ENCODE data around the gene SUSD5.

DNA sequence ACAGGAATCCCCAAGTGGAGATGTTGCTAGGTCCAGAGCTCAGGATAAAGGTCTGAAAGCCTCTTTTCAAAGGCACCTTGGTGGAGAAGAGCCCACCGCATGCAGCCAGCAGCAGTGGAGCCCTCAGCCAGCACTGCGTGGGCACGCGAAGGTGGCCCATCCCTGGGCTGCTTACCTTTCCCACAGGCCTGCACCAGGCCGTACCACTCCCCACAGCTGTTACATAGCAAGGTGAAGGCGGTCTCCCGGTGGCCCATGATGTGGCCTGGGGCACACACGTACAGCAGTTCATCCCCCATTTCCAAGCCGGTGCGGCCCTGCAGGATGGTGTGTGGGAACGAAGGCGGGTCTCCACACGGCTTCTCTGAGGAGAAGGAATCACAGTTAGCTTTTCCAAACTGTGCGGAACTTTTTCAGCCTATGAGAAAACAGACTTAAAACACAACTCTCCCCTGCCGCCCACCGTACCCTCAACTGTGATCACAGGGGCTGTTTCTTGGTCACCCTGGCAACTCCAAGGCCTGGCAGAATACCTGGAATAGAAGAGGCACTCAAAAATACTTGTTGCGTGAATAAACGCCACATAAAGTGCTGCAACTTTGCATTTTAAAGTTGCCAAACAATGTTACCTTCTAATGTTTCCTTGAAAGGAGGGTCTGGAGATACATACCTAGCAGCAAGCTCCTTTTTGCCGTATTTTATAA lies 43.7 kb downstream of the SUSD5 start:
- TF ChIP-seq, protein P1, sequence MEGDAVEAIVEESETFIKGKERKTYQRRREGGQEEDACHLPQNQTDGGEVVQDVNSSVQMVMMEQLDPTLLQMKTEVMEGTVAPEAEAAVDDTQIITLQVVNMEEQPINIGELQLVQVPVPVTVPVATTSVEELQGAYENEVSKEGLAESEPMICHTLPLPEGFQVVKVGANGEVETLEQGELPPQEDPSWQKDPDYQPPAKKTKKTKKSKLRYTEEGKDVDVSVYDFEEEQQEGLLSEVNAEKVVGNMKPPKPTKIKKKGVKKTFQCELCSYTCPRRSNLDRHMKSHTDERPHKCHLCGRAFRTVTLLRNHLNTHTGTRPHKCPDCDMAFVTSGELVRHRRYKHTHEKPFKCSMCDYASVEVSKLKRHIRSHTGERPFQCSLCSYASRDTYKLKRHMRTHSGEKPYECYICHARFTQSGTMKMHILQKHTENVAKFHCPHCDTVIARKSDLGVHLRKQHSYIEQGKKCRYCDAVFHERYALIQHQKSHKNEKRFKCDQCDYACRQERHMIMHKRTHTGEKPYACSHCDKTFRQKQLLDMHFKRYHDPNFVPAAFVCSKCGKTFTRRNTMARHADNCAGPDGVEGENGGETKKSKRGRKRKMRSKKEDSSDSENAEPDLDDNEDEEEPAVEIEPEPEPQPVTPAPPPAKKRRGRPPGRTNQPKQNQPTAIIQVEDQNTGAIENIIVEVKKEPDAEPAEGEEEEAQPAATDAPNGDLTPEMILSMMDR (IDR thresholded peaks at IDR 0.05) = no peak
- TF ChIP-seq OVOL2 (CRISPR knock-in tag; IDR thresholded peaks at IDR 0.05; ENCODE audit: borderline replicate concordance) (no peak), SMAD3 (CRISPR knock-in tag; IDR thresholded peaks at IDR 0.05; ENCODE audit: borderline replicate concordance) (no peak), NFE2L1 (CRISPR knock-in tag; IDR thresholded peaks at IDR 0.05) (no peak), USF2 (CRISPR knock-in tag; IDR thresholded peaks at IDR 0.05) (no peak)
